COLO668 (cell line): ENCODE data around the gene DNM3.
"Not testable (repeated sequence)": the region's sequence is repeated elsewhere in the genome, so short reads cannot be mapped to it uniquely, and the experiment has no call there.

Source experiments
- DNase-seq: peaks from one replicate; lab custom pipeline; 2025; ENCODE audit not compliant: unreplicated experiment; lab: John Stamatoyannopoulos, UW

The DNM3 gene

GRCh38 chr1:171841050-171841910 is at the start of gene DNM3:
DNM3 (plus strand) TSS chr1:171841498; CDS start chr1:171841657, 159 bp downstream.
- peak; percentile 88 for DNase-seq

DNA sequence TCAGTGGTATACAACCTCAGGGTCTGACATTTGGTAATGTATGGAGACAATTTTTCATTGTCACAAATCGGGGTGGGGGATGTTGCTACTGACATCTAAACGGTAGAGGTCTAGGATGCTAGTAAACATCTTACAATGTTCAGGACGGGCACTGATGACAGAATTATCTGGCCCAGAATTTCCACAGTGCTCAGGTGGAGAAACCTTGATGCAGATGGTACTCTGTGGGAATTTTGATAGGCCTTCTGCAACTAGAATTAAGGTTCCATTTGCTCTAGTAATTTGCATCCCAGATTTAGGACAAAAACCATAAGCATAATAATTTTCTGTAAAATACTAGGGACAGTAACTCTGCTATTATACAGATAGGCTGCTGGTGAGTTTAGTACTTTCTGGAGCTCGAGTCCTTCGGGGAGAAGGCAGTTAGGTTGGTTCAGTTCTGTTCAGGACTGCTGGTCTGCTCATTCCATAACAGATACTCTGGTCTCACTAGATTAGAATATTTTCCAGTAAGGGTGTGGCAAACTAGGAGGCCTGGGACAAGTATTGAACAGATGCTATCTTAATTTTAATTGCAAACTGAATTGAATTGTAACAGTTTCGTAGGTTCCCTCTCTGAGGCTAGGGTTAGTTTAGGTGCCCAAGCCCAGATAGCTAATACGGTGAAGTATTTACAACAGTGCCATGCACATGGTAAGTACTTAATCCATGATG is 48.5 kb upstream of the DNM3 start:
- DNase-seq: no peak

DNA sequence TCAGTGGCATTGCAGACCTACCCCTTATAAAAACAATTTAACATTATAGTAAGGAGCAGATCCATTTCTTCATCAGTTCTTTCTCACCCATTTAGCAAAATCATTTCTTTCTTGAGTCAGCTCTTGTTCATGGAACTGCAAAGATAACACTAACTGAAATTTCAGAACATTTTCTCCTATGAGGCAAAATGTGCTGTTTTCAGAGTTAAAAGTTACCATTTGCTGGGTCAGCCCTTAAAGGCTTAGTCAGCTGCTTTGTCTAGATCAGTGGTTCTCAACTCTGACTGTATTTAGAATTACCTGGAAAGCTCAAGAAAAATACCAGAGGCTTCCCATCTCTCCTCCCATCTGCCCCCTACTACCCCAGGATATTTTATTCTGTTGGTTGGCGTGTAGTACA is 47.7 kb upstream of the DNM3 start:
- no peak for DNase-seq

GRCh38 chr1:171794085-171794484 is 47.2 kb upstream of the DNM3 start:
- no peak for DNase-seq

DNA sequence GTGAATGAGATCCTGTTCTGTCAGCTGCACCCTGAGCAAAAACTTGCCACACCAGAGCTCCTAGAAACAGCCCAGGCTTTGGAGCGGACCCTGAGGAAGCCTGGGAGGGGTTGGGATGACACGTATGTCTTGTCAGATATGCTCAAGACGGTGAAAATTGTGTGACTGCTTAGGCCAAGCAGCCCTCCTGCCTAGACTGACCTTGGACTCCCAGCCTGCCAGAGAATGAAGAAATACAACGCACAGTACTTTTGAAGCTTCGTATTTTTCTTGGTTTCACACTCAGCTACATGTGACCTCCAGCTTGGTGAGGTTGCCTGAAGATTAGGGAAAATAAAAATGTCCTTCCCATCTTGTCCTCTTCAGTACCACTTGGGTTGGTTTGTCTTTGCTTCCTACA is 44.7 kb upstream of the DNM3 start:
- no peak for DNase-seq

DNA sequence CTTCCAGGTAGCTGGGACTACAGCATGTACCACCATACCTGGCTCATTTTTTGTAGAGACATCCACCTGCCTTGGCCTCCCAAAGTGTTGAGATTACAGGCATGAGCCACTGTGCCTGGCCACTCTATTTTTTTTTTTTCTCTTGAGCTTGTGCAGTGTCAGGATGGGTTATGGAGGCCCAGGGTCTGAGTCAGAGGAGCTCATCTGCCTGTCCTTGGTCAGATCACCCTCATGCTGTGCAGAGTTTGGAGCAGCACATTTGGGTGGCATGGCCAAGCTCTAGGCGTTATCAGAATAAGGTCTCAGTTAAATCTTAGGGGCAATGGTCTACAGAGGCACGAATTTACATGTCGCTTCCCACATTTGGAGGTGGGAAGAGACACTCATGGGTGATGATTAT is 43.0 kb upstream of the DNM3 start:
- no peak for DNase-seq

DNA sequence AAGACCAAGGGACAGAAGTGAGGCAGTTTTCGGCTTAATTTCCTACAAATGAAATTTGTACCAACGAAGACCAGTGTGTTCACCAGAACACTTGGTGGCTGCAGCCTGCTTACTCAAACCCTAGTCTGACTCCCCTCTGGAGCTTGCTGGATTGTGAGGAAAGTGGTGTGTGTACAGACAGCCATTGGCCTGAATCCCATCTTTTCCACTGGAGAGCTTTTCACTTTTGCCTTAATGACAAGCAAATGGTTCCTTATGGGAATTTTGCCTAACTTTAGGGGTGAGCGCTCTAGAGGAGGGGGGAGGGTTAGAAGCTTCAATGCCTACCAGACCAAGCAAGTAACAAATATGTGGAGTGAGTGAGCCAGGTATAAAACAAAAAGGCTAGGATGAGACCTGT is 42.5 kb upstream of the DNM3 start:
- no peak for DNase-seq

- no peak for DNase-seq
Measured at GRCh38 chr1:171799166-171799565, 42.1 kb upstream of the DNM3 start.

GRCh38 chr1:171799698-171800097 is 41.6 kb upstream of the DNM3 start:
- DNase-seq: not testable (repeated sequence)

DNA sequence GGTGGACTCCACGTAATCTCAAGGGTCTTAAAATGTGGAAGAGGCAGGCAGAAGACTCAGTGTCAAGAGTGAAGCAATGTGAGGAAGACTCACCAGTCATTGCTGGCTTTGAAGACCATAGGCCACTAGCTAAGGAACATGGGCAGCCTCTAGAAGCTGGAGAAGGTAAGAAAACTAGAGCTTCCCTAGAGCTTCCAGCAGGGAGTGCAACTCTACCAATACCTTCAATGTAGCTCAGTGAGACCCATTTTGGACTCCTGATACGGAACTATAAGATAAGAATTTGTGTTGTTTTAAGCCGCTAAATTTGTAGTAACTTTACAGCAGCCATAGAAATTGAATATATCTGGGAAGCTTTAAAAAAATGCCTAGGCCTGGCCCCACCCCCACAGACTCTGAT is 41.0 kb upstream of the DNM3 start:
- DNase-seq: no peak

- DNase-seq: no peak
Measured at GRCh38 chr1:171800851-171801250, 40.4 kb upstream of the DNM3 start.

- DNase-seq: peak; percentile 28
Measured at GRCh38 chr1:171801487-171801891, 39.8 kb upstream of the DNM3 start.

DNA sequence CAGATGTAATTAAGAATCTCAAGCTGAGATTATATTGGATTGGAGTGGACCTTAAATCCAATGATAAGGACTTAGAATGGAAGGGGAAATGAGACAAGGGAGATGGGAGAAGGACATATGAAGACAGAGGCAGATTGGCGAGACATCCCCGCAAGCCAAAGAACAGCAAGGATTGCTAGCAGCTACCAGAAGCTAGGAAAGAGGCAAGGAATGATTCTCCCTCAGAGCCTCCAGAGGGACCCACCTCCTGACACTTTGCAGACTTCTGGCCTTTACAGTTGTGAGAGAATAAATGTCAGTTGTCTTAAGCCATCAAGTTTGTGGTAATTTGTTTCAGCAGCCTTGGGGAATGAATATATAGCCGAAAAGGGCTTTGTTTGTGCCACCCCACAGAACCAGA is 39.1 kb upstream of the DNM3 start:
- DNase-seq: no peak

- DNase-seq: no peak
Measured at GRCh38 chr1:171803045-171803444, 38.3 kb upstream of the DNM3 start.

GRCh38 chr1:171803461-171804022 is 37.8 kb upstream of the DNM3 start:
- DNase-seq: no peak

GRCh38 chr1:171805395-171806115 is 35.7 kb upstream of the DNM3 start:
- DNase-seq: no peak

DNA sequence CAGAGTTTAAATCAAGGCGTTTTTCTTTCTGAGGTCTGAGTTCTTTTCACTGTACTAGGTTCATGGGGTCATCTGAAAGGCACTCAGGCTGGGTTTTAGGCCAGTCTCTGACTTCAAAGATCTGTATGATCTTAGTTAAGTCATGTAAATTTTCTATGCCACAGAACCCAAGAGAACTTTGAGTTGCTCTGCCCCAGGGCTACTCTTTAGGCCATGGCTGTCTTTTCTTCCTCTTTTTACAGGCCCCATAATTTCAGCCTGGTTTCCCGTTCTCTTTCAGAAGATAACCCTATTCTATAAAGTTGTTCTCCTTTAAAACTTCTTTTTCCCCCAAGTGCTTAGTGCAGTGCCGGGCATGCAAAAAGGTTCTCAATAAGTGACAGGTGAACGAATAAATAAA is 33.7 kb upstream of the DNM3 start:
- DNase-seq: no peak

GRCh38 chr1:171809834-171810233 is 31.5 kb upstream of the DNM3 start:
- DNase-seq: no peak

- DNase-seq: no peak
Measured at GRCh38 chr1:171811672-171812071, 29.6 kb upstream of the DNM3 start.

- DNase-seq: no peak
Measured at GRCh38 chr1:171814692-171815091, 26.6 kb upstream of the DNM3 start.

DNA sequence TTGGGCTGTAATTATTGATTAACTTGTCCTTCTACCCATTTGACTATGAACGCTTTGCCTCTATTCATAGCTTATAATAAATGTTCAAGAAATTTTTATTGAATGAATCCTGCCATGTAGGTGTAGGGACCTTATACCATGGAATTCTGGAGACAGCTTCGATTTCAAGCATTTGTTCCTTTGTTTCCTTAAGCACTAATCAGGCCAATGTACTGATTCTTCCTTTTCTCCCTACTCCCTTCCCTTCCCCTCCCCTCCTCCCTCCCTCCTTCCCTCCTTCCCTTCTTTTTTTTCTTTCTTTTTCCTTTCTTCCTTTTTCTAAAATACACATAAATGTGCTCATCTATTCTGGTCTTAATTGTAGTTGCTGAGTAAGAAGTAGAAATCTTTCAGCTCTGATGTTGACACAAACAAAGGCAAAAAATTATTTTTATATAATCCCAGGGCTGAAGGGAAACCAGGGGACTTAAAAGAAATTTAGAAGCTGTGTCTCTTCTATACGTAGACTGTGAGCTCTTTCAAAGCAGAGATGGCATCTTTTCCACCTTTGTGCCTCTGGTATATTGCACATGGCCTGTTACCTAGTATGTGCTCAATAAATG is 24.9 kb upstream of the DNM3 start:
- no peak for DNase-seq
